Measurements from ENCODE around the gene TMEM131. TPM values are rescaled to one million over a fixed set of nuclear protein-coding genes. Genes with fewer than 3 reads are reported as not detected.
"Not testable (repeated sequence)": the region's sequence is repeated elsewhere in the genome, so short reads cannot be mapped to it uniquely, and the experiment has no call there.

TMEM131 gene
- total RNA-seq, 1 donor from 2014 or later: 36.6 TPM

- no peak overlapping the region for H3K4me3 Mint-ChIP-seq (ENCODE audit: unreplicated experiment)
- DNase-seq: no peak
- H3K4me1 Mint-ChIP-seq (ENCODE audit: low read depth, unreplicated experiment): peaks cover 5% of the 10 kb centered on the region
- H3K36me3 Mint-ChIP-seq (ENCODE audit: unreplicated experiment): peaks cover 33% of the 10 kb centered on the region
- no peak overlapping the region for H3K27ac Mint-ChIP-seq (ENCODE audit: unreplicated experiment)
- peaks cover 9% of the 10 kb centered on the region for H3K9me3 Mint-ChIP-seq (ENCODE audit: unreplicated experiment)
- no peak for TF ChIP-seq CTCF (IDR thresholded peaks at IDR 0.05; ENCODE audit: partially characterized antibody, unreplicated experiment)
- peaks cover 2% of the 10 kb centered on the region for H3K27me3 Mint-ChIP-seq (ENCODE audit: unreplicated experiment)
Observed at GRCh38 chr2:97880334-97880733, 115.4 kb downstream of the TMEM131 start.

GRCh38 chr2:97878865-97879264 is 116.9 kb downstream of the TMEM131 start:
- peaks cover 2% of the 10 kb centered on the region for H3K27me3 Mint-ChIP-seq (ENCODE audit: unreplicated experiment)
- peaks cover 5% of the 10 kb centered on the region for H3K4me1 Mint-ChIP-seq (ENCODE audit: low read depth, unreplicated experiment)
- no peak for DNase-seq
- peaks cover 26% of the 10 kb centered on the region for H3K36me3 Mint-ChIP-seq (ENCODE audit: unreplicated experiment)
- TF ChIP-seq CTCF (IDR thresholded peaks at IDR 0.05; ENCODE audit: partially characterized antibody, unreplicated experiment): no peak
- H3K4me3 Mint-ChIP-seq (ENCODE audit: unreplicated experiment): no peak overlapping the region
- peaks cover 8% of the 10 kb centered on the region for H3K9me3 Mint-ChIP-seq (ENCODE audit: unreplicated experiment)
- H3K27ac Mint-ChIP-seq (ENCODE audit: unreplicated experiment): no peak overlapping the region

- not testable (repeated sequence) for H3K27me3 Mint-ChIP-seq (ENCODE audit: unreplicated experiment); H3K9me3 Mint-ChIP-seq (ENCODE audit: unreplicated experiment); DNase-seq; H3K4me3 Mint-ChIP-seq (ENCODE audit: unreplicated experiment); H3K27ac Mint-ChIP-seq (ENCODE audit: unreplicated experiment); H3K4me1 Mint-ChIP-seq (ENCODE audit: low read depth, unreplicated experiment)
- H3K36me3 Mint-ChIP-seq (ENCODE audit: unreplicated experiment): peaks cover 30% of the 10 kb centered on the region
Observed at GRCh38 chr2:97878317-97878716, 117.4 kb downstream of the TMEM131 start.

- no peak for DNase-seq
- Mint-ChIP-seq H3K27ac (ENCODE audit: unreplicated experiment) (no peak overlapping the region), H3K4me3 (ENCODE audit: unreplicated experiment) (no peak overlapping the region), H3K36me3 (ENCODE audit: unreplicated experiment) (peaks cover 15% of the 10 kb centered on the region), H3K4me1 (ENCODE audit: low read depth, unreplicated experiment) (no peaks in the 10 kb centered on the region), H3K9me3 (ENCODE audit: unreplicated experiment) (peaks cover 3% of the 10 kb centered on the region), H3K27me3 (ENCODE audit: unreplicated experiment) (no peaks in the 10 kb centered on the region)
- no peak for TF ChIP-seq CTCF (IDR thresholded peaks at IDR 0.05; ENCODE audit: partially characterized antibody, unreplicated experiment)
Observed at GRCh38 chr2:97871096-97871780, 124.5 kb downstream of the TMEM131 start.

- H3K4me1 Mint-ChIP-seq (ENCODE audit: low read depth, unreplicated experiment): no peaks in the 10 kb centered on the region
- TF ChIP-seq CTCF (IDR thresholded peaks at IDR 0.05; ENCODE audit: partially characterized antibody, unreplicated experiment): no peak
- DNase-seq: no peak
- H3K27me3 Mint-ChIP-seq (ENCODE audit: unreplicated experiment): no peaks in the 10 kb centered on the region
- no peak overlapping the region for H3K4me3 Mint-ChIP-seq (ENCODE audit: unreplicated experiment)
- H3K27ac Mint-ChIP-seq (ENCODE audit: unreplicated experiment): no peak overlapping the region
- peaks cover 15% of the 10 kb centered on the region for H3K36me3 Mint-ChIP-seq (ENCODE audit: unreplicated experiment)
- H3K9me3 Mint-ChIP-seq (ENCODE audit: unreplicated experiment): peaks cover 6% of the 10 kb centered on the region
Observed at GRCh38 chr2:97870396-97870843, 125.3 kb downstream of the TMEM131 start.
